Epithelial cell of prostate (primary cell): ENCODE data around the gene NECAP2.
A peak's percentile ranks its signal among the peaks of the same experiment; 100 is the strongest.

Experiments used
- DNase-seq: peaks from one replicate; pipeline ENCODE4 v3.0.0-alpha.2; 2011; ENCODE audit warnings: low read depth, low spot score
- H3K27ac ChIP-seq: fragments of 450-650 bp; 2 replicates; pipeline ENCODE4 v1.5.1; 2017; ENCODE audit warnings: mild to moderate bottlenecking

Gene NECAP2

DNA sequence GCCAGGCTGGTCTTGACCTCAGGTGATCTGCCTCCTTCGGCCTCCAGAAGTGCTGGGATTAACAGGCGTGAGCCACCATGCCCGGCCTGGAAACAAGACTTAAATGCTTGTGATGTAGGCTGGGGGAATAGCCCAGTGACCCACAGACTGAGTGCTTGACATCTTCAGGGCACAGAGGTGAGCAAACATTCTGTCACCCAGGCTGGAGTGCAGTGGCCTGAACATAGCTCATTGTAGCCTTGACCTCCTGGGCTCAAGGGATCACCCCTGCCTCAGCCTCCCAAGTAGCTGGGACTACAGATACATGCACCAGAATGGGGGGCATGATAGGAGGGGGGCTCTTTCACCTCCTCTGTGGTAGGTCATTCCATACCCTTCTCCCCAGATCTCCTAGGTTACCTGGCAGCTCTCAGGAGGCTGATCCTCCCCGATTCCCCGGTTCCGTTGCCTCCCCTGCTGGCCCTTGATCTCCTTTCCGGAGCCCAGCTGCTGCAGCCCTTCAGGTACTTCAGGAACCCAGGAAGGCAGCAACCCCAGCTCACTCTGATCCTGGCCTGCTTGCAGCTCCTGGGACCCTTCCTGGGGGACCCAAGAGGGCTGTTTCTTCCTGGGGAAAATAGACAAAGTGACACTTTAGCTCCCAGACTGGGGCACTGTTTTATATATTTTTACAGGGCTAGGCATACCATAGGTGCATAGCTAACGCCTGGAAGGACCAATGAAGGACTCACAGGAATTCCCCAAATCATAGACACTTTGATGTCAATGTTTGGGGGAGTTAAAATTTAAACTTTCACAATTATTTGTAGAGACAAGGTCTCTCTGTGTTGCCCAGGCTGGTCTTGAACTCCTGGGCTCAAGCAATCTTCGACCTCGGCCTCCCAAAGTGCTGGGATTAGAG, 15.1 kb upstream of the NECAP2 start:
- no peak for DNase-seq
- H3K27ac ChIP-seq, result no peak overlapping the region

DNA sequence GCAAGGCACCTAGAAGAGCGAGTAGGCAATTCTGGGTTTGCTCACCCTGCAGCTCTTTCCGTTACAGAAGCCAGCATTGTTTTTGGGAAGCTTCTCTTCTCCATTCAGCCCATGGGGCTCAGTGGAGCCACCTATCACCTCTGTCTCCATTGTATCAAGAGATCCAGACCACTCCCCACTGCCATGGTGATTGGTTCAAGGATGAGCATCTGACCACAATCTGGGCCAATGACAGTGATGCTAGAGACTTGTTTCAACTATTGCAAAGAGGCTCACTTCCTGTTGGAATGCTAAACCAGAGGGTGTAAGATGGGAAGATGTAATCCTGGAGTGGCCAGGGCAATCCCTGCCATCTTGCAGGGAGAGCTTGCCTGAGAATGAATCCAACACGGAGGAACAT, 9.9 kb upstream of the NECAP2 start:
- H3K27ac ChIP-seq, result no peak overlapping the region
- no peak for DNase-seq

DNA sequence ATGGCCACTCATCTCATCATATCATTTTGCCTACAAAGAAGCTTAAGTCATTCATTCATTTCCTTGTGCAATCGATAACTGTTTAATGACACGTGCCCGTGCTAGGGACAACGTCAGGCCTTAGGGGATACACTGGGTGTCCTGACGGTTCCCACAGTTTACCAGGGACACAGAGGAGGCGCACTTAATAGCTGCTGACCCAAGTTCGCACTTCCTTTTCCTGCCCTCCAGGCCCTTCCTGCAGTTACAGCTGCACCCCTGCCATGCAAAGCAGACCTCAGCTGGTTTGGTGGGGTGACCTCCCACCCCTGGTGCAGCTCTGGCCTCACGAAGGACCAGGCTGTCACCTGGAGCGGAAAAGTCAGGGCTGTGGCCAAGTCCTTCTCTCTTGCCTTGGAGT, 7.5 kb upstream of the NECAP2 start:
- no peak overlapping the region for H3K27ac ChIP-seq
- DNase-seq, result no peak

DNA sequence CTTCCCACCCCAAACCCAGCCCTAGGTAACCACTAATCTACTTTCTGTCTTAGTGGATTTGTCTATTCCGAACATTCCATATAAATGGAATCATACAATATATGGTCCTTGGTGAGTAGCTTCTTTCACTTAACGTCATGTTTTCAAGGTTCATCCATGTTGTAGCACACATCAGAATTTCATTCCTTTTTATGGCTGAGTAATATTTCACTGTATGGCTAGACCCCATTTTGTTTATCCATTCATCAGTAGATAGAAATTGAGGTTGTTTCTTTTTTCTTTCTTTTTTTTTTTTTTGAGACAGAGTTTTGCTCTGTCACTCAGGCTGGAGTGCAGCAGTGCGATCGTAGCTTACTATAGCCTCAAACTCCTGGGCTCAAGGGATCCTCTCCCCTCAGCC, 6.5 kb upstream of the NECAP2 start:
- H3K27ac ChIP-seq, result no peak overlapping the region
- no peak for DNase-seq

DNA sequence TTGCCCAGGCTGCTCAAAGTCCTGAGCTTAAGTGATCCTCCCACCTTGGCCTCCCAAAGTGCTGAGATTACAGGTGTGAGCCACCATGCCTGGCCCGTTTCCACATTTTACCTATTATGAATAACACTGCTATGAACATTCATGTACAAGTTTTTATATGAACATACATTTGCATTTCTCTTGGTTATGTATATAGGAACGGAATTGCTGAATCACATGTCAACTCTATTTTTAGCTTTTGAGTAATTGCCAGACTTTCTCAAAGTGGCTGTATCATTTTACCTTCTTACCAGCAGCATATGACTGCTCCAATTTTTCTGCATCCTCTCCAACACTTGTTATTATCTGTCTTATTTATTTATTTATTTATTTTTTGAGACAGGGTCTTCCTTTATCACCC, 6.0 kb upstream of the NECAP2 start:
- DNase-seq, result no peak
- H3K27ac ChIP-seq, result no peak overlapping the region

DNA sequence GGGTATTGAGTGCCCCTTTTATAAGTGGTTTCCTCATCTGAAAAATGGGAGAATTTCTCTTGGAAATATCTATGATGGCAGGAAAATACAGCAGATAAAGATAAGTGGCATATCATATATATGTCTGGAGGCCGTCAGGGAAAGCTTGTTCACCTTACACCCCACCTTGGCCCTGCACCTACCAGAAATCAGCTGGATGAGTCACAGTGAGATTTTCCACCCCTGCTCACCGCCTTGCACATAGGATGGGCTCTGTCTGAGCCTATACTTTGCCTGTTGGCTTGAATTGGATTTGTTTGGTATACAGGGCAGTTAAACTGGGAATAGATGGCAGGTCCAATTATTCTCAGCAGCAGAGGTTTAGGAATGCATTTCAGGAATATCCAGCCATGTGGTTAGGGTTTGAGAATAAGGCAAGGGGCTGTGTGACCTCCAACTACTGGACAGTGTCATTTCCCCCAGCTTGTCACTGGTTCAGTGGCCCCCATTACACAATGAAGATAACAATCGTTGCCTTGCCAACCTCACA, 3.5 kb upstream of the NECAP2 start, which contains the start of gene SPATA21:
SPATA21 (minus strand) TSS at position 479 of the 529 bp plus-strand sequence. CDS start 6,053 bp downstream, outside the sequence.
- no peak within 1 kb of the TSS for H3K27ac ChIP-seq

DNA sequence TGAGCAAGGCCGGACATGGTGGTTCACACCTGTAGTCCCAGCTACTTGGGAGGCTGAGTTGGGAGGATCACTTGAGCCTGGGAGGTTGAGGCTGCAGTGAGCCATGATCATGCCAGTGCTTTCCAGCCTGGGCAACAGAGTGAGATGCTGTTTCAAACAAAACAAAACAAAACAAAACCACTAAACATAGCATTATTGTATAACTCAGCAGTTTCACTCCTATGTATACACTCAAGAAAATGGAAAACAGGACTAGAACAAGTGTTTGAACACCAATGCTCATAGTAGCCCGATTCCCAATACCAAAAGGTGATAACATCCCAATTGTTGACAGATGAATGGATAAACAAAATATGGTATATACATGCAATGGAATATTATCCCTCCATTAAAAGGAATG, 2.0 kb upstream of the NECAP2 start:
- DNase-seq, result no peak
- H3K27ac ChIP-seq, result no peak overlapping the region

More for the DNA sequence above, 3.5 kb upstream of the NECAP2 start, which contains the start of gene SPATA21:
- DNase-seq, result no peak

DNA sequence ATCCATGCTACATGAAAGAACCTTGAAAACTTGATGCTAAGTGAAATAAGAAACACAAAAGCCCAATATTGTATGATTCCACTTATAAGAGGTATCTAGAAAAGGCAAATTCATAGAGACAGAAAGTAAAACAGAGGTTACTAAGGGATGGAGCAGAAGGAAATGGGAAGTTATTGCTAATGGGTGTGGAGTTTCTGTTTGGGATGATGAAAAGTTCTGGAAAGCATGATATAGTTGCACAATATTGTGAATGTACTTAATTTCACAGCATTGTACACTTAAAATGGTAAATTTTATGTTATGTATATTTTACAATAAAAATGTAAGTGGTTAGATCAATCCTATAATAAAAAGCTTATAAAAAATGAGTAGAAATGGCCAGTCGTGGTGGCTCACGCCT, 1.6 kb upstream of the NECAP2 start:
- no peak overlapping the region for H3K27ac ChIP-seq
- no peak for DNase-seq

DNA sequence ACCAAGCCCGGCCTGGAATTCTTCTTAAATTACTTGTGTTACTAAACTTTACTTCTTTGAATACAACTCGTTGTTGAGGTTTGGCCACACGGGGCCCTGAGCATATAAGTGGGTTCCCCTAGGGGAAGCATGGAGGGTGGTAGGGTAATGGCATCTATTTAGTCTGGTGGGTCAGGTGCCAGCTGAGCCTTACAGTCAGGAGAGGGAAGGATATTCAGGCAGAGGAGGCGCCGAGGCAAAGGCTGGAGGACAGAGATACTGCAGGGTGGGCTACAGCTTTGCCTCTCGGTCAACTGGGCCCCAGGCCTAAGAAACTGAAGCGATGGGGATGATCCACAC, 424 bp upstream of the NECAP2 start:
- no peak for DNase-seq
- peak overlapping the region; percentile 76 for H3K27ac ChIP-seq

DNA sequence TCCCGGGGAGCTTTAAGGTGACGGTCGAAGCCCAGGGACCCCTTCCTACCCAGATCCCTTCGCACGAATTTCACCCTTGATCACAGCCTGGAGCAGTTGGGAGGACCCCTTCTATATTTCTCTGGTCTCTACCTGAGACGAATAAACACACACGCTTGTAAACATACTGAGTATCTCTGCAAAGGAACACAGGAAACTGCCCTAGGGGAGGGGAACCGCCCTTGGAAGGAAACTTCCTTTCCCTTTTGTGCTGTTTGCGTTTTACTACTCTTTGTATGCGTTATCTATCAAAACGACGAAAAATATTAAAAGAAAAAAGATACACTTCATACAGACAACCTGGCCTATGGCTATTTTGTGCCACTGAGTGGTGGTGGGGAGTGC, 750 bp downstream of the NECAP2 start:
- H3K27ac ChIP-seq, result peak overlapping the region; percentile 76
- no peak for DNase-seq

DNA sequence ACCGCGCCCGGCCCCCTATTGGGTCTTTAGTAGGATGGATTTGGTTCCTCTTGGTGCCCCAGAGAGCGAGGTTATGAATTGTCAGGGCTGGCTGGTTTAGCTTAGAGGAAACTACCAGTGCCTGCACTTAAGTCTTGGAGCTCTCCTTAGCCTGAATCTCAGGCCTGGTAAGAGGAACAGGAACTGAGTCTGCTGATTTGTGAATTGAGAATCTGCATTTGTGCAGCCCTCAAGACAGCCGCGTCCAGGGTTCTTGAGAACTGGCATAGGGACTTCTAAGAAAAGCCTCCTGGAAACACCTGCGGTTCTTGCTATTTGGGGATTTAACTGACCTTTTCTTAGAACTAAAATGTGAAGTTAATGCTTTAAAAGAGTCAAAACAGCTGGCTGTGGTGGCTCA, 1.7 kb downstream of the NECAP2 start:
- DNase-seq, result no peak
- no peak overlapping the region for H3K27ac ChIP-seq

DNA sequence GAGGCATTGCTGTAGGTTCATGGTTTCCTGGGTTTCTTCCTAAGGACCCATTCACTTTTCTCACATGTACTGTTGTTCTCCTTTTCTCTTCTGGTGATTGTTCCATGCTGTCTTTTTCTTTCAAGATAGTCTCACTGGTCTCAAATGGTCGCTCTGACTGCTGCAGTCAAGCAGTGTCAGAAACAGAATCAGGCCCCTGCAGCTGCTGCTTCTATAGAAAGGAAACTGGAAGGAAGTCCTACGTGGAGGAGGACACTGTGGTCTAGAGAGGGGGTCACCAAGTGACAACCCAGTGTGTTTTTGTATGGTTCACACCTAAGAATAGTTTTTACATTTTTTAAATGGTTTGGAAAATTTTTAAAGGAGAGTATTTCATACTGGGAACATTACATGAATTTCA, 2.4 kb downstream of the NECAP2 start:
- H3K27ac ChIP-seq, result no peak overlapping the region
- no peak for DNase-seq

DNA sequence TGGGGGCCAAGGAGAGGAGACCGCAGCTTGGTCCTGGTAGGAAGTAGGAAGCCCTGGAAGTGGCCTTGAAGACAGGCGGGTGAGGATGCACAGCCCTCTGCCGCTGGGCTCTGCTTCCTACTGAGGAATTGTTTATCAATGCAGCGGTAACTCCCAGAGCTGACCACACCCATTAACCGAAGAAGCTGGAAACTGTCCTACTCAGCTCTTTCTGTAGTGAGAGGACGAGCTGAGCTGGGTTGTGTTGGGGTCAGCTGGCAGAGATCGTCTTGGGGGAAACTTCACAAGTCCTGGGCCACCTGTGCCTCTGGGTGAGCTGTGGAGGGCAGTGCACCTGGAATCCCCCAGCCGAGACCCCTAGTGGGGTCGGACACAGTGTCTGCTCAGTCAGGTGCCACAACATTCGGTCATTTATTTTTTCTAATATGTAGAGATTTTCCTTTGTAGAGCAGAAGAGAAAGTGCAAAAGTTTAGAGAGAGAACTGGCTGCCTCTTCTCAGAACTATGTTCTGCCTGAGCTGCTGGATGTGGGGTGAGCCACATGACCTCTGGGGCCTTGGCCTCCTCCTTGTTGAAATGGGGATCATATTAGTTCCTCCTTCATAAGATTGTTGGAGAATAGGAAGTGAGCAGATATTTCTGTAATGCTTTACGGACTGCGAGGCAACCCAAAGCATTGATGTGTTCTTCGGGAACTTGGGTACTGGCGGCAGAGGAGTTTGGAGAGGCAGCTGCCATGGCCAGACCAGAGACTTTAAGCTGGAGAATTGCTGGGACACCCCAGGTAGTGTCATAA, 3.6 kb downstream of the NECAP2 start:
- H3K27ac ChIP-seq, result no peak overlapping the region
- no peak for DNase-seq

DNA sequence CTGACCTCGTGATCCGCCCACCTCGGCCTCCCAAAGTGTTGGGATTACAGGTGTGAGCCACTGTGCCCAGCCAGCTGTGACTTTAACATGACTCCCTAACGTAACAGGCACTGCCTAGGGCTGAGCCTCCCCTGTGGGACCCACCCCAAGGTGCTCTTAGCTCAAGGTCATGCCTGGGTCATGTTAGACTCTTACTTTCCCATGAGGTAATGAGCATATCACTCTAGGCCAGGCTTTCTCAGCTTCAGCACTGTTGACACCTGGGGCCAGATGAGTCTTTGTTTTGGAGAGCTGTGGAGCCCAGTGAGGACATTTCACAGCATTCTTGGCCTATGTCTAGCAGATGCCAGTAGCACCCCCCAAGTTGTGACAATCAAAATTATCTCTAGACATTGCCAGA, 4.5 kb downstream of the NECAP2 start:
- no peak overlapping the region for H3K27ac ChIP-seq
- DNase-seq, result no peak

DNA sequence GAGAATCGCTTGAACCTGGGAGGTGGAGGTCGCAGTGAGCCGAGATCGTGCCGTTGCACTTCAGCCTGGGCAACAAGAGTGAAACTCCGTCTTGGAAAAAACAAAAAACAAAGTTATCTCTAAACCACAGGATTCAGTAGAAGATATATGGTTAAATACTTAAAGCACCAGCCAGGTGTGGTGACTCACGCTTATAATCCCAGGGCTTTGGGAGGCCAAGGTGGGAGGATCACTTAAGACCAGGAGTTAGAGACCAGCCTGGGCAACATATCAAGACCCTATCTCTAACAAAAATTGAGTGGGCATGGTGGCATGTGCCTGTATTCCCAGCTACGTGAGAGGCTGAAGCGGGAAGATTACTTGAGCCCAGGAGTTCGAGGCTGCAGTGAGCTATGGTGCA, 5.6 kb downstream of the NECAP2 start:
- H3K27ac ChIP-seq, result no peak overlapping the region
- DNase-seq, result no peak

DNA sequence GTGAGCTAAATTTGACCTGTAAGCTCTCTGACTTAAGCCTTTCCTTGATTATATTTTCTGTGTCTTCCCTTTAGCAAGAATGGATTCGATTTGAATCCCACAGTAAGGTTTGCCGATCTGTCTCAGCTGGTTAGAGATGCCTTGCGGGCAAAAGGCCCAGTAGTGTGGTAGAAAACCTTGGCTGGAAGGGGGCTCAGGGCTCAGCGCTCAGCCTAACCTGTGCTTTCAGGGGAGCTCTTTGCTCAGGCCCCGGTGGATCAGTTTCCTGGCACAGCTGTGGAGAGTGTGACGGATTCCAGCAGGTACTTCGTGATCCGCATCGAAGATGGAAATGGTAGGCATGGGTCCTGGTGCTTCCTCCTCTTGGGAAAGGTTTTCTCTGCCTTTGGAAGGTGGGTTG, 7.1 kb downstream of the NECAP2 start:
- H3K27ac ChIP-seq, result no peak overlapping the region
- DNase-seq, result no peak

DNA sequence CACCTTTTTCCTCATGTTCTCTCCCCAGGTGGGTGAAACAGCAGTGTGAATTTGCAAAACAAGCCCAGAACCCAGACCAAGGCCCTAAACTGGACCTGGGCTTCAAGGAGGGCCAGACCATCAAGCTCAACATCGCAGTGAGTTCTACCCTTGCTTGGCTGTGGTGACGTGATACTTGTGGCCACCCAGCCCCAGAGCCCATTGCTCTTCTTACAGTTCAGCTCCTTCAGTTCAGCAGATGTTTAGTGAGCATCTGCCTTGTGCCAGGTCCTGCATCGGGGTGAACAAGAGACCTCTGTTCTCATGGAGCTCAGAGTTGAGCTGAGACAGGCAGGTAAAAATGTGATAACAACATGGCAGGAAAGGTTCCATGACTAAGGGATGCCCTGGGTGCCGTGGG, 8.5 kb downstream of the NECAP2 start:
- DNase-seq, result no peak
- H3K27ac ChIP-seq, result no peak overlapping the region

DNA sequence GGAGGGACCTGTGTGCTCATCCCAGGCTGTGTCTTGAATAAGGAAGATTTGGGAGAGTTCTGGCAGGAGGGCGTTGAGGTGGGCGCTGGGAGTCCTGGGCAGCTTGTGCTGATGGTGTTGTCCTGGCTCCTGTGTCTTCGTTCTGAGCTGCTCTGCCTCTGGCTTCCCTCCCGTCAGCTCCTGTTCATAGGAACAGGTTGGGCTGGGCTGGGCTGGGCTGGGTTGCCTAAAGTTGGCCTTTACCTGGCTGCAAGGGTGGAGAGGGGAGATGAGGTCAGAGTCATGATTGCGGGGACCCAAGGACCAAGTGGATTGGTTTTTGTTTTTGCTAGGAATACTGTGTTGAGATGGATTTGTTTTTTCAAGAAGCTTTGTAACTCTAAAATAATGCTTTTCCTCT, 9.1 kb downstream of the NECAP2 start:
- DNase-seq, result no peak
- H3K27ac ChIP-seq, result no peak overlapping the region

DNA sequence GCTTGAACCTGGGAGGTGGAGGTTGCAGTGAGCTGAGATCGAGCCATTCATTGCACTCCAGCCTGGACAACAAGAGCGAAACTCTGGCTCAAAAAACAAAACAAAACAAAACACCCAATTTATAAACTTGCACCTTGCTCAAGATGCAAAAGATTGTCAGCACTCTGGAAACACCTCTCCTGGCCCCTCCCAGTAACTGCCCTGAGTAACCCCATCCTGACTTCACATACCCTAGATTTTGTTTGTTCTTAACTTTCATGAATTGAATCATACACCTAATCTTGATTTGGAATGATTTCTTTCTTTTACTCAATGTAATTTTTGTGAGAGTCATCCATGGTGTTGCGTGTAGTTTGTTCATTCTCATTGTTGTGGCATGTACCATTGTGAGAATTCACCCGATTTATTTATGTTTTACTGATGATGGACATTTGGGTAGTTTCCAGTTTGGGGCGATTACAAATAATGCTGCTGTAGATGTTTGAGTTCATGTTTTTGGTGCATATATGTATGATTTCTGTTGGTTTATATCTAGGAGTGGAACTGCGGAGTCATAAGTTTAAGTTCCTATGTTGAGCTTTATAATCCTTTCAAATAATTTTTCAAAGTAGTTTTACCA, 10.4 kb downstream of the NECAP2 start:
- DNase-seq, result no peak
- H3K27ac ChIP-seq, result no peak overlapping the region

DNA sequence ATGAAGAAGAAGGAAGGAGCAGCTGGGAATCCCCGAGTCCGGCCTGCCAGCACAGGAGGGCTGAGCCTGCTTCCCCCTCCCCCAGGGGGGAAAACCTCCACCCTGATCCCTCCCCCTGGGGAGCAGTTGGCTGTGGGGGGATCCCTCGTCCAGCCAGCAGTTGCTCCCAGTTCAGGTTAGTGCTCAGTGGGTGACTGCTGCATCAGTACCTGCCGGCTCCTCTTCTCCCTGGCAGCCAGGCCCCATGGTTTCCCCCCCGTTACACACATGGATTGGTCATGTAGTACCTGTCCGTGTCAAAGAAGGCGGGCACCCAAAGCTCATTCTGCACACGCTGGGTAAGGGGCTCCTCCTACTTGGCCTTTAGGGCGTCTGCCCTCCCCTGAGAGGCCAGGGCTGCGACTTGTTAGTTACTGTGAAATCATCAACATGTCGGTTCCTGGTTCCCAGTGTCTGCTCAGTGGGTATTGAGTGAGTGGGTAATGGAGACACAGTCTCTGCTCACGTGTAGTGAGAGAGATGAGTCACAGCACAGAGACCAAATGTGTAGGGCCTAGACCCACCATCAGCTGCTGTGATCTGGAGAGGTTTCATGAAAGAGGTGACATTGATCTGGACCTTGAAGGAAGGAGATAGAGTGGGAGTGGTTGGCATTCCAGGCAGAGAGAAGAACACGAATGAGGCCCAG, 11.5 kb downstream of the NECAP2 start:
- no peak for DNase-seq
- no peak overlapping the region for H3K27ac ChIP-seq
